Keratinocyte (primary cell): ENCODE measurements around the gene WASF1.

ENCODE experiments used
- CTCF ChIP-seq, 3 experiments: IDR thresholded peaks in 1 of 3; conservative IDR thresholded peaks in 1 of 3; optimal IDR thresholded peaks in 1 of 3; 2 replicates in 2 of 3; 3 replicates in 1 of 3; pipeline versions ENCODE3 to v1.5.1; 2011; ENCODE audit warnings: low read length in 3 of 3, mild to moderate bottlenecking in 3 of 3, moderate library complexity in 2 of 3, control low read depth in 1 of 3, inconsistent platforms in 1 of 3; ENCODE audit not compliant: insufficient read depth in 2 of 3; ENCODE audit errors: extremely low read depth in 1 of 3
- EZH2 ChIP-seq: IDR thresholded peaks from one replicate; pipeline ENCODE4 v1.6.1; 2012; ENCODE audit warnings: inconsistent platforms, mild to moderate bottlenecking, low read length, moderate library complexity

DNA sequence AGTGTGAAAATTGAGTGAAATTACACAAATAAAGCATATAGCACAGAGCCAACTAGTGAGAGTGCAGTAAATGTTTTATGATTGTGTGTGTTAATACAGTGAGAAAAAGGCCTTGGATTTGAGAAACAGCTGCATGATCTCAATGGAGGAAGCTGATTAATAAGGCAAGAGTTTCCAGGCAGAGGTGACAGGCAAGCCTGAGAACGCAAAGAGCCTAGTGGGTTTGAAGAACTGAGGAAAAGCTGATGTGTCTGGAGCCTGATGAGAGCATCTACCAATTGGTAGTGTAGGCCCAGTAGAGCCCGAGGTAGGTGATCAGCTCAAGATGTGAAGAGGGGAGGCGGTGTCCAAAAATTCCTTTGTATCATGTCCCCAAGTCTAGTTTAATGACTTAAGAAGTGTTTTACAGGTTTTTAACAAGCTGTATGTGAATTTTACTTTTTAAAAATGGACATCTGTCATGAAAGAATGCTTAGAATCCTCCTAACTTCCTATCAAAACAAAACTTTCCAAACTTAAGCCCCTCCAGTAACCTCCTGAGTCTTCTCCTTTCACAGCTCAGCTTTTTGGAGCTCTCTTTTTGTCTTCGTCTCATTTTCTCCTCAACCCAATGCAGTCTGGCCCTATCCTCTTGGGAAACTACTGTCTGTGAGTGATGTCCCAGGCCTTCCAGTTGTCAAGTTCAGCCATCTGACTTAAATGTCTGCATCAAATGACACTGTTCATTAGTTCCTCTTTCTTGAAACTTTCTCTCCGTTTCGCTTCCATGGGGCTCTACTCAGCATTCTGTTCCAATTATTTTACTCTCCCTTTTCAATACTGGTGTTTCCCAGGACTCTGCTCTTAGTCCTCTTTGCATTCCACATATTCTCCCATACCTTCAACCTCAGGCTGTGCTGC lies 1.9 kb upstream of the WASF1 start:
- TF ChIP-seq CTCF (optimal IDR thresholded peaks at IDR 0.05 in 1 of 3, IDR thresholded peaks at IDR 0.05 in 1 of 3, conservative IDR thresholded peaks at IDR 0.05 in 1 of 3; ENCODE audit: extremely low read depth in 1 of 3, insufficient read depth in 2 of 3, low read length in 3 of 3) = no peak
- no peak for TF ChIP-seq EZH2
